Epidermal melanocyte (primary cell): Measurements from ENCODE around the gene INPP1.

Experiments used
- DNase-seq: peaks from one replicate; pipeline ENCODE4 v3.0.0; 2011; ENCODE audit warnings: low spot score; ENCODE audit not compliant: insufficient read length

INPP1 gene

GRCh38 chr2:190360561-190360960 is 17.2 kb downstream of the INPP1 start:
- DNase-seq = no peak

DNA sequence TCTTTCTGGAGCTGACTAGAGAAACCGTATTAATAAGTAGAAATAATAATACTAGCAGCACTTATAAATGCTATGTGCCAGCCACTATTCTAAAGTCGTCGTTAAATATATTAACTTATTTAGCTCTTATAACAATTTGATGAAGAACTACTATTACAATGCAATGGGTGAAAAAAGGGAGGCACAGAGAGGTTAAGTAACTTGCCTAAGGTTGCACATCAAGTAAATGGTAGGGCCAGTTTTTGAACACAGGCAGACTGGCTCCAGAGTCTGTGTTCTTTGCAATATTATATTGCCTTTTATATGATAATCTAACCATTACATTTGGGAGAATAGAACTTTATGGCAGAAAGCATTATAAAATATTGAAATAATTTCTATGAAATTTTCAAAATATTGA is 17.6 kb downstream of the INPP1 start:
- no peak for DNase-seq

DNA sequence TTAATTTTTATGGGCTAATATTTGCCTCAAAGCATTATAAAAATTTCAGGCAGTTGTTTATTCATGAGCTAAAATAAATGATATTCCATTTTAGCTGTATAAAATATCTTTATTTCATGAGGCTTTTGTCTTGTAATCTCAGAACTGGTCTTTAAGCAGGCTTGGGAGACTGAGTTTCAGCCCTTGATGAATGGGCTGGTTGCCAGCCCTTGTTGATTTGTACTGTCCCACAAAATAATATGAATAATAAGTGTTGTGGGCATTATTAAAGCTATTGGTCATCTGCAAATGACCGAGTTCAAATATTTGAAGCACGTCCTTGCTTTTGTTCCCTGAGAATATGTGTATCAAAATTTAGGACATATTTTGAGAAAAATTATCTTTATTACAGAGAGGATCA is 18.2 kb downstream of the INPP1 start:
- no peak for DNase-seq

- no peak for DNase-seq
These were observed 19.5 kb downstream of the INPP1 start for GRCh38 chr2:190362894-190363293.

GRCh38 chr2:190365499-190366204 is 22.3 kb downstream of the INPP1 start:
- DNase-seq = no peak

- DNase-seq = no peak
These were observed 22.9 kb downstream of the INPP1 start for GRCh38 chr2:190366248-190366753.

GRCh38 chr2:190367091-190367490 is 23.7 kb downstream of the INPP1 start:
- no peak for DNase-seq

DNA sequence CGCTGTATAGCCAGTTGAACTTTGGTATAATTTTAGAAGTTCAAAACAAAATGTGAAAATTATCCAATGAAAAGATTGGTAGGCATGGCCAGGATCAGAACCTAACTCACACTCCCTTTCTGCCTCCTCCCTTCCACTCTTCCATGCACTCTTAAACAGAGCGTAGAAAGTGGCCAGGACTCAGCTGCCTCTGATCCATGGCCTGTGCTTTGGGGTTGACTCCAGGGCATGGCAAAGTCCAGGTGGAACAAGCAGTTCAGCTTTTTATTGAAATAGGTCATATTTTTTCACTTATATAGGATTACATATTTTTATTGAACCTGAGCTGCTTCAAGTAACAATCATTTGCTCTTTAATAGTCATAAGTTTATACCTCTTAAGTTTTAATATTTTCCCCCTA is 26.2 kb downstream of the INPP1 start:
- DNase-seq = no peak

DNA sequence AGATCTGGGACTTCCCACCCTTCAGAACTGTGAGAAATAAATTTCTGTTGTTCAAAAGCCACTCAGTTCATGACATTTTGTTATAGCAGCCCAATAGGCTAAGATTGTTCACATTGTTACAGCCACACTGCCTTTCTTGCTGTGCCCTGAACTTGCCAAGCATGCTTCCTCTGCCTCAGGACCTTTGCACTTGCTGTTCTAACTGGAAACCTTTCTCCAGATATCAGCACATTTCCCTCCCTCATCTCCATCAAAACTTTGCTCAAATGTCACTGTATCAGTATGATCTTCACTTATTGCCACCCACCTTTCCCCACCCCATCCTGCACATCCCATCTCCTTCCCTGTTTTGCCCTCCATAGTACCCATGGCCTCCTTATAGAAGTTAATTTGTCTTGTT is 32.7 kb downstream of the INPP1 start:
- DNase-seq = no peak

GRCh38 chr2:190376591-190377245 is 33.3 kb downstream of the INPP1 start:
- DNase-seq = no peak

DNA sequence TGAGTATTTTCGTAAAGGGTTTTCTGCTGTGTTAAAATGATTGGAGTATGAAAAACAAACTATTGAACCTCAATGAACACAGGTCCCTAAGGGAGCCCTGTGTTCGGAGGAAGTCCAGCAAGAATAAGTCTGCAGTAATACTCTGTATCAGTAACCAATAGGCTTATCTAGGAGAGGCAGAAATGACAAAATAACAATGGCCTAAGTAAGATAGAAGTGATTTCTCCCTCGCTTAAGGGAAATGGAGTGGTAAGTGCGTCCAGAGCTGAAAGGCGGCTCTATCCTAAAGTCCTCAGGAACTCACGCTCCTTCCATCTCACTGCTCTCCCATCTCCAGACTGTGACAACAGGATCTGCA is 35.5 kb downstream of the INPP1 start:
- DNase-seq = no peak

DNA sequence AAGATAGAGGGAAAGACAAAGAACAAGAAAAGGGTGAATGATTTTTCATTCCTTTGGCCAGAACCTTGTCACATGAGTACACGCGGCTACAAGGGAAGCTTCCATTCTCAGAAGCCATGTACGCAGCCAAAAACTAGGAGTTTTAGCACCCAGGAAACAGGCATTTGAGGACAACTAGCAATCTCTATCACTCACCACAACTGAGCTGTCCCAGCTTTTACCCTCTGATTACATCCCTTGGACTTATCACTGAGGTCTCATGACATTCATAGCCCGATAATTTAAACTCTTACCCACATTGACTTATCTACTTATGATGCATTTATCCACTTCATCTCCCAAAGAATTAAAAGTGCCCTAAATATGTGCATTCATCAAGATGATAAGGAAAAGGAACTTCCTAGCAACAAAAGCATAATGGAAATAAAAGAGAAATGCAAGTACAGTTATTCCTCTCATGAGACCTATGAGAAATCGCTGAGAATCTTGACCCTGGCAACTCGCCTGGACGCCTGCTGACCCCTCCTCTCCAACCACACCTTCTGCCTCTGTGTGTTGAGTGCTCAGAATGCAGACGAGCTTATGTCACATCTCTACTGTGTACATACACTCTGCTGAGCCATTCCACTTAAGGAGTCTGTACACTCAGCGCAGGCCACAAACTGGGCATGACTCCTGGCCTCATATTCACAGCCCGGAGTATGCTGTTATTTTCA is 36.0 kb downstream of the INPP1 start:
- no peak for DNase-seq

GRCh38 chr2:190380962-190381412 is 37.6 kb downstream of the INPP1 start:
- DNase-seq = no peak

GRCh38 chr2:190382851-190383250 is 39.5 kb downstream of the INPP1 start:
- no peak for DNase-seq

- DNase-seq = no peak
These were observed 44.0 kb downstream of the INPP1 start for GRCh38 chr2:190387422-190387821.

GRCh38 chr2:190396271-190396670 is 52.9 kb downstream of the INPP1 start:
- DNase-seq = no peak

GRCh38 chr2:190402986-190403603 is 59.7 kb downstream of the INPP1 start:
- DNase-seq = no peak

DNA sequence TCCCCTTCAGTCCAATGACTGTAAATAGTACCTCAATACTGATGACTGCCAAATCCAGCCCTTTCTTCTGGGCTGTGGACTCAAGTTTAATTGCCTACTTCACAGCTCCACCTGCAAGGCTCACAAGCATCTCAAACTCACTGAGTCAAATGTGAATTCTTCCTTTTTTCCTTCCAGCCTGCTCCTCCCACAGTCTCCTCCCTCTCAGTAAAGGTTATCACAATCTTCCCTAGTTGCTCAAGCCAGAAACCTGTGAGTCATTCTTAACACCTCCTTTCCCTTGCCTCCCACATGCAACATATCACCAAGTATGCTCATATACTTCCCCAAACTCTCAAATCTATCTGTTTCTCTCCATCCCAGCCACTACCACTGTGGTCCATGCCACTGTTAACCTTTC is 61.1 kb downstream of the INPP1 start:
- no peak for DNase-seq

DNA sequence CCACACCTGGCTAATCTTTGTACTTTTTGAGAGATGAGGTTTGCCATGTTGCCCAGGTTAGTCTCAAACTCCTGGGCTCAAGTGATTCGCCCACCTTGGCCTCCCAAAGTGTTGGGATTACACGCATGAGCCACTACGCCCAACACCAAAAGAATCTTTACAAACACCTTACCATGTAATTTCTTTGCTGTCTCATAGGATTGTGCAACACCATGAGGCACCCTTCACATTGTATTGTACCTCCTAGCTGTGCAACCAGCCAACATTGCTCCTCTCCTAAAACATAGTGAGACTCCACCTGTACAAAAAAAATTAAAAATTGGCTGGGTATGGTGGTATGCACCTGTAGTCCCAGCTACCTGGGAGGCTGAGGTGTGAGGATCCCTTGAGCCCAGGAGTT is 61.7 kb downstream of the INPP1 start:
- no peak for DNase-seq

GRCh38 chr2:190405995-190406394 is 62.6 kb downstream of the INPP1 start:
- DNase-seq = no peak

DNA sequence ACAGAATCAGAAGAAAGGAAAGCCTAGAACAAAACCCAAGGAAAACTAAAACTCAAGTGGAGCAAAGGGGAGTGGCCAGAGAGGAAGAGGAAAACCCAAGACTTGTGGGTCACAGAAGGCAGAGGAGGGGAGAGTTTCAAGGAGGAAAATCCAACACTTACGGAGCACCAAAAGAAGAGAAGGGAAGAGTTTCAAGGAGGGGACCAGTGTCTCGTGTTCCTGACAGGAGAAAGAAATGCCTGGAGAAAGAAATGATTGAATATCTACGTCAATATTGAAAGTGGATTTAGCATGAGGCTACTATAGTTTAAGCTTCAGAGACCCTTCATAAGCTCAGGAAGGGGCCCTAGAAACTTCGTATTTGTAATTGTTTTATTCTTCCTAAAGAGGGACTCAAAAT is 63.4 kb downstream of the INPP1 start:
- no peak for DNase-seq

GRCh38 chr2:190407246-190407661 is 63.9 kb downstream of the INPP1 start:
- no peak for DNase-seq
